Trophoblast cell (in vitro differentiated cells and primary cell): Measurements from ENCODE around the gene MLST8.

Experiments used
- DNase-seq, 2 donors: peaks; one replicate each; pipeline ENCODE4 v3.0.0-alpha.2; 2016
- H2AFZ ChIP-seq: 2 replicates; pipeline ENCODE4 v1.6.1; 2013; ENCODE audit warnings: low read length, moderate library complexity, mild to moderate bottlenecking; ENCODE audit not compliant: insufficient read depth, poor library complexity
- H2AK5ac ChIP-seq: 2 replicates; pipeline ENCODE4 v1.6.1; 2013; ENCODE audit warnings: mild to moderate bottlenecking, low read length
- H2BK120ac ChIP-seq: 2 replicates; pipeline ENCODE4 v1.6.1; 2013; ENCODE audit warnings: low read length, mild to moderate bottlenecking, moderate library complexity; ENCODE audit not compliant: insufficient read depth, poor library complexity
- H2BK12ac ChIP-seq: 2 replicates; pipeline ENCODE4 v1.6.1; 2013; ENCODE audit warnings: mild to moderate bottlenecking, low read length, moderate library complexity
- H2BK5ac ChIP-seq: 2 replicates; pipeline ENCODE4 v1.6.1; 2013; ENCODE audit warnings: low read length, low read depth, moderate library complexity, mild to moderate bottlenecking; ENCODE audit not compliant: poor library complexity
- H3K14ac ChIP-seq: 2 replicates; pipeline ENCODE4 v1.6.1; 2013; ENCODE audit warnings: mild to moderate bottlenecking, low read length
- H3K18ac ChIP-seq: 2 replicates; pipeline ENCODE4 v1.6.1; 2013; ENCODE audit warnings: mild to moderate bottlenecking, low read length
- H3K23ac ChIP-seq: 2 replicates; pipeline ENCODE4 v1.6.1; 2013; ENCODE audit warnings: low read length
- H3K27ac ChIP-seq: 2 replicates; pipeline ENCODE4 v1.5.1; 2013; ENCODE audit warnings: low read depth, mild to moderate bottlenecking, inconsistent platforms, low read length, moderate library complexity
- H3K27me3 ChIP-seq: 2 replicates; pipeline ENCODE4 v1.6.1; 2013; ENCODE audit warnings: inconsistent platforms, mild to moderate bottlenecking, low read length, moderate library complexity; ENCODE audit not compliant: insufficient read depth
- H3K36me3 ChIP-seq, 2 experiments: 1 replicate in 1 of 2; 2 replicates in 1 of 2; pipeline ENCODE4 v1.6.1; 2013; ENCODE audit warnings: low read length in 2 of 2, mild to moderate bottlenecking in 2 of 2, moderate library complexity in 1 of 2; ENCODE audit not compliant: insufficient read depth in 2 of 2, control insufficient read depth in 1 of 2
- H3K4ac ChIP-seq: 2 replicates; pipeline ENCODE4 v1.6.1; 2013; ENCODE audit warnings: low read depth, mild to moderate bottlenecking, low read length, moderate library complexity
- H3K4me1 ChIP-seq, 2 experiments: 1 replicate in 1 of 2; 2 replicates in 1 of 2; pipeline ENCODE4 v1.6.1; 2013; ENCODE audit warnings: low read length in 2 of 2, mild to moderate bottlenecking in 2 of 2, moderate library complexity in 1 of 2; ENCODE audit not compliant: insufficient read depth in 2 of 2, control insufficient read depth in 1 of 2
- H3K4me2 ChIP-seq: 2 replicates; pipeline ENCODE4 v1.6.1; 2013; ENCODE audit warnings: inconsistent platforms, mild to moderate bottlenecking, low read length, moderate library complexity
- H3K4me3 ChIP-seq: 2 replicates; pipeline ENCODE4 v1.5.1; 2013; ENCODE audit warnings: mild to moderate bottlenecking, low read depth, low read length, inconsistent platforms
- H3K79me1 ChIP-seq: one replicate; pipeline ENCODE4 v1.6.1; 2013; ENCODE audit warnings: low read length
- H3K79me2 ChIP-seq: 2 replicates; pipeline ENCODE4 v1.6.1; 2013; ENCODE audit warnings: low read length, mild to moderate bottlenecking; ENCODE audit not compliant: control insufficient read depth, insufficient read depth, poor library complexity
- H3K9ac ChIP-seq: 2 replicates; pipeline ENCODE4 v1.6.1; 2013; ENCODE audit warnings: mild to moderate bottlenecking, low read length
- H3K9me3 ChIP-seq: 2 replicates; pipeline ENCODE4 v1.6.1; 2013; ENCODE audit warnings: low read depth, mild to moderate bottlenecking, control low read depth, inconsistent platforms, low read length; ENCODE audit not compliant: insufficient read depth
- H4K12ac ChIP-seq: 2 replicates; pipeline ENCODE4 v1.6.1; 2013; ENCODE audit warnings: low read depth, mild to moderate bottlenecking, low read length, moderate library complexity
- H4K8ac ChIP-seq: 2 replicates; pipeline ENCODE4 v1.6.1; 2013; ENCODE audit warnings: low read depth, mild to moderate bottlenecking, low read length, moderate library complexity
- H4K91ac ChIP-seq: one replicate; pipeline ENCODE4 v1.6.1; 2013; ENCODE audit warnings: low read depth, mild to moderate bottlenecking, low read length, moderate library complexity
- WGBS: extraction: QIAGEN DNeasy Blood & Tissue Kit; methylation state at CpG from one replicate; pipeline ENCODE4 v1.1.7; 2013; ENCODE audit warnings: missing lambda C conversion rate; ENCODE audit not compliant: insufficient read length, insufficient coverage; ENCODE audit errors: extremely low coverage; 5-methylcytosine and 5-hydroxymethylcytosine counted together

Gene MLST8

GRCh38 chr16:2236337-2237101, 31.3 kb downstream of the MLST8 start, which contains the start of gene DNASE1L2:
Gene DNASE1L2, plus strand, starts transcription at chr16:2236444. Its CDS starts 373 bp downstream, at chr16:2236817.
- Histone ChIP-seq H2AK5ac (no peak within 1 kb of the TSS), H3K4ac (no peak within 1 kb of the TSS), H3K27ac (no peak within 1 kb of the TSS), H4K91ac (no peak within 1 kb of the TSS), H3K18ac (no peak within 1 kb of the TSS), H3K9ac (no peak within 1 kb of the TSS), H3K36me3 (peaks cover 52% of the 10 kb centered on the region in 2 experiments), H3K4me2 (peak within 1 kb of the TSS; percentile 66), H3K23ac (no peak within 1 kb of the TSS), H3K79me2 (no peaks in the 10 kb centered on the region), H4K8ac (no peak within 1 kb of the TSS), H3K4me1 (peaks cover 13 to 16% of the 10 kb centered on the region in 2 experiments), H2AFZ (no peak within 1 kb of the TSS), H3K27me3 (peaks cover 21% of the 10 kb centered on the region), H2BK120ac (no peak within 1 kb of the TSS), H2BK5ac (no peak within 1 kb of the TSS), H3K14ac (no peak within 1 kb of the TSS), H4K12ac (no peak within 1 kb of the TSS), H2BK12ac (no peak within 1 kb of the TSS), H3K79me1 (no peaks in the 10 kb centered on the region), H3K4me3 (no peak within 1 kb of the TSS), H3K9me3 (peaks cover 5% of the 10 kb centered on the region)
- WGBS: no CpG with 5 or more reads among the region's 64 CpGs
- peak in 1 of 2 donors; percentile 39 for DNase-seq

GRCh38 chr16:2237102-2237482, 31.8 kb downstream of the MLST8 start:
- peaks cover 13 to 14% of the 10 kb centered on the region in 2 experiments for H3K4me1 ChIP-seq
- DNase-seq: no peak
- peaks cover 5% of the 10 kb centered on the region for H3K9me3 ChIP-seq

GRCh38 chr16:2237493-2238149, 32.4 kb downstream of the MLST8 start:
- Histone ChIP-seq H3K9me3 (peaks cover 5% of the 10 kb centered on the region), H3K18ac (no peak overlapping the region), H3K79me2 (no peaks in the 10 kb centered on the region), H3K23ac (no peak overlapping the region), H3K27me3 (peaks cover 21% of the 10 kb centered on the region), H2AK5ac (no peak overlapping the region), H3K4ac (no peak overlapping the region), H3K79me1 (no peaks in the 10 kb centered on the region), H2BK5ac (no peak overlapping the region), H3K27ac (no peak overlapping the region), H2BK120ac (no peak overlapping the region), H3K4me1 (peaks cover 13 to 14% of the 10 kb centered on the region in 2 experiments), H4K12ac (no peak overlapping the region), H4K91ac (no peak overlapping the region), H3K4me3 (no peak overlapping the region), H3K4me2 (peak overlapping the region; percentile 66), H4K8ac (no peak overlapping the region), H3K36me3 (peaks cover 47% of the 10 kb centered on the region in 2 experiments), H3K14ac (no peak overlapping the region), H2AFZ (no peak overlapping the region), H2BK12ac (no peak overlapping the region), H3K9ac (no peak overlapping the region)
- DNase-seq: peak; percentile 35 to 70
- WGBS: no CpG with 5 or more reads among the region's 65 CpGs

More at GRCh38 chr16:2237102-2237482, 31.8 kb downstream of the MLST8 start:
- peaks cover 21% of the 10 kb centered on the region for H3K27me3 ChIP-seq
- no peak overlapping the region for H2AK5ac ChIP-seq
- no peak overlapping the region for H3K4me3 ChIP-seq
- whole genome bisulfite sequencing: no CpG with 5 or more reads among the region's 40 CpGs
- H3K9ac ChIP-seq: no peak overlapping the region
- peak overlapping the region; percentile 66 for H3K4me2 ChIP-seq
- no peak overlapping the region for H3K4ac ChIP-seq
- H2AFZ ChIP-seq: no peak overlapping the region
- H4K8ac ChIP-seq: no peak overlapping the region
- no peaks in the 10 kb centered on the region for H3K79me2 ChIP-seq
- H4K12ac ChIP-seq: no peak overlapping the region
- H3K79me1 ChIP-seq: no peaks in the 10 kb centered on the region
- no peak overlapping the region for H2BK5ac ChIP-seq
- no peak overlapping the region for H3K18ac ChIP-seq
- no peak overlapping the region for H3K14ac ChIP-seq
- H2BK120ac ChIP-seq: no peak overlapping the region
- H2BK12ac ChIP-seq: no peak overlapping the region
- no peak overlapping the region for H3K27ac ChIP-seq
- H3K23ac ChIP-seq: no peak overlapping the region
- H3K36me3 ChIP-seq: peaks cover 47 to 49% of the 10 kb centered on the region in 2 experiments
- H4K91ac ChIP-seq: no peak overlapping the region

- H3K23ac ChIP-seq: no peak overlapping the region
- no peak overlapping the region for H2AK5ac ChIP-seq
- H3K79me1 ChIP-seq: no peaks in the 10 kb centered on the region
- no peak overlapping the region for H3K9ac ChIP-seq
- no peak overlapping the region for H2BK12ac ChIP-seq
- H2BK5ac ChIP-seq: no peak overlapping the region
- H3K4me1 ChIP-seq: peaks cover 13 to 14% of the 10 kb centered on the region in 2 experiments
- no peak overlapping the region for H3K4ac ChIP-seq
- H3K9me3 ChIP-seq: peaks cover 5% of the 10 kb centered on the region
- H3K4me2 ChIP-seq: no peak overlapping the region
- DNase-seq: no peak
- H3K36me3 ChIP-seq: peaks cover 47% of the 10 kb centered on the region in 2 experiments
- H3K27ac ChIP-seq: no peak overlapping the region
- H3K4me3 ChIP-seq: no peak overlapping the region
- no peak overlapping the region for H3K18ac ChIP-seq
- no peak overlapping the region for H4K91ac ChIP-seq
- H2AFZ ChIP-seq: no peak overlapping the region
- peaks cover 21% of the 10 kb centered on the region for H3K27me3 ChIP-seq
- no peak overlapping the region for H4K12ac ChIP-seq
- H3K14ac ChIP-seq: no peak overlapping the region
- H2BK120ac ChIP-seq: no peak overlapping the region
- H3K79me2 ChIP-seq: no peaks in the 10 kb centered on the region
- no CpG with 5 or more reads among the region's 18 CpGs for WGBS
- no peak overlapping the region for H4K8ac ChIP-seq
Observed at GRCh38 chr16:2238150-2238837, 33.0 kb downstream of the MLST8 start.
